DND-41 (cell line): Measurements from ENCODE around the gene GPX5.

Experiments used
- ATAC-seq: fragments of 200-7000 bp; cut with Tn5 transposase; 3 replicates; pipeline ENCODE4 v1.9.1; 2021; ENCODE audit warnings: low read depth; ENCODE audit not compliant: insufficient read depth
- DNase-seq: peaks from one replicate; pipeline ENCODE4 v3.0.0-alpha.2; 2020
- H2AFZ ChIP-seq: 2 replicates; pipeline ENCODE4 v1.6.0; 2012; ENCODE audit warnings: low read depth, low read length
- H3K27ac ChIP-seq: 2 replicates; pipeline ENCODE4 v1.5.1; 2012; ENCODE audit warnings: low read length, inconsistent platforms
- H3K27me3 ChIP-seq: fragments of 200-600 bp; sonication (generic); 2 replicates; pipeline ENCODE4 v1.6.0; 2012; ENCODE audit warnings: low read length, mild to moderate bottlenecking, inconsistent platforms; ENCODE audit not compliant: insufficient read depth, poor library complexity
- H3K36me3 ChIP-seq: 2 replicates; pipeline ENCODE4 v1.5.1; 2012; ENCODE audit warnings: low read length, inconsistent platforms; ENCODE audit not compliant: insufficient read depth
- H3K4me1 ChIP-seq: 2 replicates; pipeline ENCODE4 v1.5.1; 2012; ENCODE audit warnings: mild to moderate bottlenecking, low read length; ENCODE audit not compliant: insufficient read depth
- H3K4me2 ChIP-seq: 2 replicates; pipeline ENCODE4 v1.6.0; 2012; ENCODE audit warnings: mild to moderate bottlenecking, moderate library complexity, low read length, inconsistent platforms; ENCODE audit not compliant: insufficient read depth
- H3K4me3 ChIP-seq, 2 experiments: fragments of 200-600 bp in 1 of 2; shearing (Covaris generic) in 1 of 2; 2 replicates each; pipeline ENCODE4 v1.5.1; 2012 to 2016; ENCODE audit warnings: inconsistent platforms in 2 of 2, low read length in 2 of 2, mild to moderate bottlenecking in 2 of 2, low read depth in 1 of 2, moderate library complexity in 1 of 2
- H3K79me2 ChIP-seq: 2 replicates; pipeline ENCODE4 v1.6.0; 2012; ENCODE audit warnings: low read length, inconsistent platforms; ENCODE audit not compliant: insufficient read depth
- H3K9ac ChIP-seq: 2 replicates; pipeline ENCODE4 v1.6.0; 2012; ENCODE audit warnings: low read depth, mild to moderate bottlenecking, inconsistent platforms, low read length, moderate library complexity
- H3K9me3 ChIP-seq: 2 replicates; pipeline ENCODE4 v1.5.1; 2012; ENCODE audit warnings: low read length, moderate library complexity, mild to moderate bottlenecking, inconsistent platforms; ENCODE audit not compliant: insufficient read depth, severe bottlenecking
- H4K20me1 ChIP-seq: 2 replicates; pipeline ENCODE4 v1.6.0; 2012; ENCODE audit warnings: low read length; ENCODE audit not compliant: insufficient read depth
- CTCF ChIP-seq: IDR thresholded peaks from 2 replicates; pipeline ENCODE4 v1.5.1; 2012; ENCODE audit warnings: borderline replicate concordance, low read length, moderate library complexity, mild to moderate bottlenecking; ENCODE audit not compliant: poor library complexity, severe bottlenecking; ENCODE audit errors: extremely low read depth
- EZH2 ChIP-seq: IDR thresholded peaks from 3 replicates; pipeline ENCODE4 v1.6.1; 2012; ENCODE audit warnings: borderline replicate concordance, low read depth, mild to moderate bottlenecking, moderate library complexity, low read length, inconsistent platforms; ENCODE audit not compliant: severe bottlenecking

Gene GPX5

GRCh38 chr6:28491984-28492317 lies 33.7 kb upstream of the GPX5 start:
- TF ChIP-seq CTCF, result no peak
- no peak for TF ChIP-seq EZH2

GRCh38 chr6:28496099-28496779 lies 29.4 kb upstream of the GPX5 start:
- no peak overlapping the region for H3K4me2 ChIP-seq
- no peak overlapping the region for H2AFZ ChIP-seq
- DNase-seq, result no peak
- TF ChIP-seq EZH2, result no peak
- TF ChIP-seq CTCF, result peak; percentile 35
- H3K27ac ChIP-seq, result no peak overlapping the region
- H3K79me2 ChIP-seq, result no peaks in the 10 kb centered on the region
- H3K27me3 ChIP-seq, result peaks cover 5% of the 10 kb centered on the region
- no peaks in the 10 kb centered on the region for H3K9me3 ChIP-seq
- H3K9ac ChIP-seq, result no peak overlapping the region
- no peak for ATAC-seq
- no peak overlapping the region for H3K4me3 ChIP-seq
- no peaks in the 10 kb centered on the region for H3K4me1 ChIP-seq
- H4K20me1 ChIP-seq, result no peaks in the 10 kb centered on the region
- H3K36me3 ChIP-seq, result no peaks in the 10 kb centered on the region

More at GRCh38 chr6:28491984-28492317, 33.7 kb upstream of the GPX5 start:
- no peak overlapping the region for H3K4me2 ChIP-seq
- no peak overlapping the region for H3K4me3 ChIP-seq
- DNase-seq (no peak), ATAC-seq (no peak)
- H3K27ac ChIP-seq, result no peak overlapping the region
- H3K79me2 ChIP-seq, result no peaks in the 10 kb centered on the region
- H3K9me3 ChIP-seq, result no peaks in the 10 kb centered on the region
- no peaks in the 10 kb centered on the region for H4K20me1 ChIP-seq
- H3K27me3 ChIP-seq, result peaks cover 10% of the 10 kb centered on the region
- no peaks in the 10 kb centered on the region for H3K4me1 ChIP-seq
- no peak overlapping the region for H3K9ac ChIP-seq
- no peak overlapping the region for H2AFZ ChIP-seq
- no peaks in the 10 kb centered on the region for H3K36me3 ChIP-seq

GRCh38 chr6:28497306-28497705 lies 28.4 kb upstream of the GPX5 start:
- Histone ChIP-seq H3K27ac (no peak overlapping the region), H3K4me3 (no peak overlapping the region), H3K9ac (no peak overlapping the region), H3K4me2 (no peak overlapping the region), H4K20me1 (no peaks in the 10 kb centered on the region), H3K4me1 (no peaks in the 10 kb centered on the region), H3K36me3 (no peaks in the 10 kb centered on the region), H2AFZ (no peak overlapping the region), H3K79me2 (no peaks in the 10 kb centered on the region), H3K27me3 (peaks cover 2% of the 10 kb centered on the region), H3K9me3 (no peaks in the 10 kb centered on the region)
- ATAC-seq (no peak), DNase-seq (no peak)
- TF ChIP-seq EZH2 (no peak), CTCF (no peak)

- Histone ChIP-seq H3K27me3 (peaks cover 2% of the 10 kb centered on the region), H3K4me3 (no peak overlapping the region), H2AFZ (no peak overlapping the region), H3K9ac (no peak overlapping the region), H3K4me1 (no peaks in the 10 kb centered on the region), H3K9me3 (no peaks in the 10 kb centered on the region), H4K20me1 (no peaks in the 10 kb centered on the region), H3K27ac (no peak overlapping the region), H3K4me2 (no peak overlapping the region), H3K79me2 (no peaks in the 10 kb centered on the region), H3K36me3 (no peaks in the 10 kb centered on the region)
- ATAC-seq (no peak), DNase-seq (no peak)
- TF ChIP-seq EZH2 (no peak), CTCF (no peak)
These were observed 27.8 kb upstream of the GPX5 start for GRCh38 chr6:28497893-28498292.
